ENCODE results near the gene CEP128.

- TF ChIP-seq EZH2 (IDR thresholded peaks at IDR 0.05; ENCODE audit: borderline replicate concordance, low read depth, low read length, severe bottlenecking) (no peak), CTCF (IDR thresholded peaks at IDR 0.05; ENCODE audit: borderline replicate concordance, extremely low read depth, low read length, poor library complexity, severe bottlenecking) (no peak)
Measured at GRCh38 chr14:80468331-80469122, 473.0 kb downstream of the CEP128 start.

All from DND-41 (cell line).